Activated B cell treated with CpG ODN at 0.5 μM for 24 hours (primary cell): ENCODE results near the gene SMIM28. TPM values are rescaled to one million over a fixed set of nuclear protein-coding genes. Genes with fewer than 3 reads are reported as not detected.

ENCODE experiments used
- ATAC-seq: fragments of 200-7000 bp; cut with Tn5 transposase; one replicate; pipeline ENCODE4 v1.10.0; 2021; ENCODE audit warnings: low read depth, mild to moderate bottlenecking, moderate library complexity
- CTCF ChIA-PET: fragments of 350-600 bp; sonication (Branson Sonifier 250); formaldehyde crosslinking; loops from one replicate; lab custom pipeline; 2021; ENCODE audit warnings: antibody characterized with exemption; lab: Charles Lee
- POLR2A ChIA-PET: fragments of 350-600 bp; sonication (Branson Sonifier 250); formaldehyde crosslinking; loops from one replicate; lab custom pipeline; 2021; ENCODE audit warnings: antibody characterized with exemption; lab: Charles Lee
- DNase-seq: peaks from one replicate; pipeline ENCODE4 v3.0.0; 2022
- H3K27ac Mint-ChIP-seq: one replicate; pipeline ENCODE4 v1.8.0; 2020; ENCODE audit warnings: mixed read lengths
- H3K27me3 Mint-ChIP-seq: one replicate; pipeline ENCODE4 v1.8.0; 2021; ENCODE audit warnings: mixed read lengths
- H3K36me3 Mint-ChIP-seq: one replicate; pipeline ENCODE4 v1.8.0; 2021; ENCODE audit warnings: low read depth, mixed read lengths
- H3K4me1 Mint-ChIP-seq: one replicate; pipeline ENCODE4 v1.8.0; 2021; ENCODE audit warnings: mixed read lengths
- H3K4me3 Mint-ChIP-seq: one replicate; pipeline ENCODE4 v1.8.0; 2020; ENCODE audit warnings: mild to moderate bottlenecking, mixed read lengths
- H3K9me3 Mint-ChIP-seq: one replicate; pipeline ENCODE4 v1.8.0; 2020; ENCODE audit warnings: mixed read lengths
- CTCF ChIP-seq: fragments of 200-600 bp; IDR thresholded peaks from one replicate; pipeline ENCODE4 v1.8.0; 2022; ENCODE audit warnings: antibody characterized with exemption, mild to moderate bottlenecking
- intact Hi-C: fragments of 100-400 bp; cut with micrococcal nuclease; formaldehyde crosslinking; loops from one replicate; pipeline ENCODE4 v1.15.1; 2024
- total RNA-seq: library from RNA; stranded (reverse); gene quantifications from 2 replicates; pipeline ENCODE4 v1.2.3, GENCODE V29; 2022

SMIM28 gene
- total RNA-seq, 1 donor from 2014 or later: not detected

- ChIA-PET POLR2A (no interaction called here), CTCF (interaction anchor here (0.9 to 6.3 kb wide), 11 partner anchors 20 to 314 kb away, joined by 3 to 70 read pairs (median 5); no protein-coding TSS in a partner anchor)
- intact Hi-C loops: loop anchor here (1.0 kb wide), 5 partner anchors 80 to 337 kb away; no protein-coding TSS in a partner anchor
- no peaks in the 10 kb centered on the region for H3K9me3 Mint-ChIP-seq
- H3K4me3 Mint-ChIP-seq: no peak overlapping the region
- DNase-seq (no peak), ATAC-seq (no peak)
- H3K27me3 Mint-ChIP-seq: peaks cover 3% of the 10 kb centered on the region
- H3K36me3 Mint-ChIP-seq: no peaks in the 10 kb centered on the region
- H3K4me1 Mint-ChIP-seq: peaks cover 6% of the 10 kb centered on the region
- no peak overlapping the region for H3K27ac Mint-ChIP-seq
- no peak for TF ChIP-seq CTCF
These were observed 51.4 kb downstream of the SMIM28 start for GRCh38 chr6:138428944-138429598.

DNA sequence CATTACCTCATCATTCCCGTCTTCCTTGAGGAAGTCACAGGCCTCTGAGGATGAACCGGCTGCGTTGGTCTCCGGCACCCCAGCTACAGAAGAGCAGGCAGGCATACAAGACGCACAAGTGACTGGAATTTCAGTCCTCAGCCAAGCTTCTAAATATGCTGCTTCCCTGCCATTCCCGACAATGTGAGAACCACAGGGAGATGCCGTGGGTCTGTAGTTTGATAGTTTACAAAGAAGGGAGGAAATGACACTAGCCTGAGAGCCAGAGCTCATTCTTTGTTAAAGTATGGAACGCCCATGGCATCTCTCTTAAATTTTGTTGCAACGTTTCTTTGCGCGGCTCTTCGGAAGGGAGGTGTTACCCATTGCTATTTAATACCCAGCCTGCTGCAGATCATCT is 52.1 kb downstream of the SMIM28 start:
- CTCF ChIA-PET: interaction anchor here (0.9 to 6.3 kb wide), 11 partner anchors 19 to 315 kb away, joined by 3 to 70 read pairs (median 5); no protein-coding TSS in a partner anchor
- POLR2A ChIA-PET: interaction anchor here (0.6 kb wide), 1 partner anchor 649 kb away, joined by 11 read pairs; no protein-coding TSS in a partner anchor
- intact Hi-C loops: loop anchor here (1.0 kb wide), 5 partner anchors 80 to 337 kb away; no protein-coding TSS in a partner anchor
- ATAC-seq (no peak), DNase-seq (no peak)
- H3K9me3 Mint-ChIP-seq: no peaks in the 10 kb centered on the region
- peaks cover 3% of the 10 kb centered on the region for H3K27me3 Mint-ChIP-seq
- TF ChIP-seq CTCF: no peak
- H3K36me3 Mint-ChIP-seq: no peaks in the 10 kb centered on the region
- H3K27ac Mint-ChIP-seq: no peak overlapping the region
- peaks cover 6% of the 10 kb centered on the region for H3K4me1 Mint-ChIP-seq
- H3K4me3 Mint-ChIP-seq: no peak overlapping the region

DNA sequence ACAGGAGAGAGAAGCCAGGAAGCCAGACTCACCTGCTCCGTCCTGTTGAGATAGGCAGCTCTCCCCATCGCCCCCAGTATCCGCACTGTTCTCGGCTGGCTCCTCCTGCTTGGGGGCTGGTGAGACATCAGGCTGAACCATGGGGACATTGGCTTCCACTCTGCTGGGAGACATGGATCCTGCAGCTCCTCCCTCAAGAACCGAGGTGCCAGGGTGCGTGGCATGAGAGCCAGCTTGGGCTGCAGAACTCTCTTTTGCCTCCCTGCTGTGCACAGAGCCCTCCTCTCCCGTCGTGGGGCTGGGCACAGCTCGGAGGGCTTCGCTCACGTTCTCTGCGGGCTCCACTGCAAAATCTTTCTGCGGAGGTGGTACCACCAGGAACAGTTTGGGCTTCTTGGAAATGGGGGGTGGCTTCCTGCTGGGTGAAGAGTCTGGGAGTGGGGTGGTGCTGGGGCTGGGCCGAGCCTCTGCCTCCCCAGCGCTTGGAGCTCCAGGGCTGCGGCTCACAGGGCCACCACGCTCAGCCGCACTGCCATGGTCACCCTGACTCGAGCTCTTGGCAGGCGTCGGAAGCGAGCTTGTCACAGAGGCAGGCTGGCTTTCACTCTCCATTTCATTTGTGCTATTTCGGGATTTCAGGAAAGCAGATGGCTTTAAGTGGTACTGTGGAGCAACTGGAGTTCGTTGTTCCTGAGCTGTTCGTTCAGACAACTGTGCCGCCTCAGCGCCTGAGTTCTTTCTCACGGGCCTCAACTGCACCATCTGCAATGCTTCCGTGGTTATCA is 52.8 kb downstream of the SMIM28 start:
- no peak for DNase-seq
- Mint-ChIP-seq H3K9me3 (no peaks in the 10 kb centered on the region), H3K27ac (no peak overlapping the region), H3K36me3 (no peaks in the 10 kb centered on the region), H3K4me3 (no peak overlapping the region), H3K4me1 (peaks cover 6% of the 10 kb centered on the region), H3K27me3 (peaks cover 3% of the 10 kb centered on the region)
- intact Hi-C loops: no loop called here
- ChIA-PET CTCF (interaction anchor here (0.9 to 6.3 kb wide), 7 partner anchors 18 to 337 kb away, joined by 3 to 70 read pairs (median 8); no protein-coding TSS in a partner anchor), POLR2A (interaction anchor here (0.6 kb wide), 1 partner anchor 648 kb away, joined by 11 read pairs; no protein-coding TSS in a partner anchor)
- ATAC-seq: no peak
- no peak for TF ChIP-seq CTCF

DNA sequence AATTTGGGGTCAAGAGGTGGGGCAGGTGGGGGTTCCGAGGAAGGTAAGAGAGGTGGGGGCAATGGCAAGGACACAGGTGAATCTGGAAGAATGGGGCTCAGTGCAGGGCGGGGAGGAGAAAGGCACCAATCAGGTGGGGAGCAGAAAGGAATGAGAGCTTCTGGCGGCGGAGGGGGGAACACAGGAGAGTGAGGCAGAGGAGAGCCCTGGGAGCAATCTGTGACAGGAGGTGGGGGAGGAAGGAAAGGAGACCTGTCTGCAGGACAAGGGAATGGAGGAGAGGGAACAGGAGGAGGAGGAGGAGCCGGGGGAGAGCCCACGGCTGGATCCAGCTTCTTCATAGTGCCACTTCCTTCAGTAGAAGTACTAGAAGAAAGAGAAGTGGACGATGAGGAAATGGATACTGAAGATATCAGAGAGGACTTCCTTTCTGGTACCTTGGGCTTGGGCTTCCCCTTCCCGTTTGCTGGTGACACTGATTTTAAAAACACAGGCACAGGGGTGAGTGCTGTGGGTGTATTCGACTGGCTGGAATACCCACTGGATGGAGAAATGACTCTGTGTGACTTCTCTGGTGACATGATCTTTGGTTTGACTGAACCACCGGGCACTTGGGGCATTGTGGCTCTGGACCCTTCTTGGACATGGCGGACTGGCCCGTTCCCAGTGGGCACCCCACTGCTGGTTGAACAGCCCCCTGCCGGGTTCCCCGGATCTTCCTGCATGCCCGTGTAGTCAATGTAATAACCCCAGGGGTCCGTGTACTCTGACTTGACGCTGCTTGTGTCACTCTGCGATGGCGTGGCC is 53.8 kb downstream of the SMIM28 start:
- ATAC-seq (peak; percentile 18), DNase-seq (no peak)
- Mint-ChIP-seq H3K36me3 (no peaks in the 10 kb centered on the region), H3K4me1 (peaks cover 6% of the 10 kb centered on the region), H3K27me3 (peaks cover 3% of the 10 kb centered on the region), H3K27ac (no peak overlapping the region), H3K4me3 (no peak overlapping the region), H3K9me3 (no peaks in the 10 kb centered on the region)
- no peak for TF ChIP-seq CTCF
- POLR2A ChIA-PET: no interaction called here
- CTCF ChIA-PET: interaction anchor here (0.9 to 6.3 kb wide), 3 partner anchors 79 to 336 kb away, joined by 3 to 70 read pairs (median 59); no protein-coding TSS in a partner anchor
- intact Hi-C loops: no loop called here
